K562 (cell line): ENCODE data around the gene KCTD11. TPM values are rescaled to one million over a fixed set of nuclear protein-coding genes. Genes with fewer than 3 reads are reported as not detected.
A peak's percentile ranks its signal among the peaks of the same experiment; 100 is the strongest.

Experiments used
- ATAC-seq: fragments of 200-7000 bp; cut with Tn5 transposase; 3 replicates; pipeline ENCODE4 v1.9.1; 2020; ENCODE audit warnings: moderate library complexity
- BruUV-seq: library from RNA; stranded (reverse); fragments of 400-500 nt; replicated peaks from 2 replicates; lab custom pipeline; 2021; lab: Mats Ljungman, UMichigan
- CTCF ChIA-PET: fragments of 300-600 bp; formaldehyde crosslinking; extraction: SDS; loops from one replicate; lab custom pipeline; 2021; ENCODE audit warnings: low intra/inter-chr PET ratio; lab: Yijun Ruan, JAX
- POLR2A ChIA-PET: fragments of 300-600, 350-650 bp; sonication (Branson Sonifier 250); formaldehyde crosslinking; extraction: SDS; loops from one replicate; lab custom pipeline; 2021; ENCODE audit warnings: antibody characterized with exemption, inconsistent platforms; lab: Yijun Ruan, JAX
- DNase-seq, 4 experiments: peaks; one replicate each; pipeline versions ENCODE4 v3.0.0 to v3.0.0-alpha.2; 2011 to 2018; ENCODE audit warnings: low spot score in 3 of 4, mixed read lengths in 3 of 4; ENCODE audit errors: extremely low read depth in 1 of 4
- FAIRE-seq: peaks from 2 replicates; lab custom pipeline; 2011; peaks lifted over from hg19 to GRCh38; lab: Jason Lieb, UNC
- H2AFZ ChIP-seq: 2 replicates; pipeline ENCODE4 v1.6.0; 2011; ENCODE audit warnings: low read depth, low read length, control low read depth, inconsistent platforms
- H3K27ac ChIP-seq: fragments of 200-600 bp; 3 replicates; pipeline ENCODE4 v1.8.0; 2011; ENCODE audit warnings: low read depth, mild to moderate bottlenecking, control low read depth, inconsistent platforms, low read length, moderate library complexity, mixed read lengths; ENCODE audit errors: extremely low read depth
- H3K27me3 ChIP-seq, 2 experiments: fragments of 300-600 bp in 1 of 2; 2 replicates in 1 of 2; 3 replicates in 1 of 2; pipeline versions ENCODE4 v1.6.0 to v1.8.0; 2011; ENCODE audit warnings: inconsistent platforms in 2 of 2, low read length in 2 of 2, mild to moderate bottlenecking in 1 of 2, mixed read lengths in 1 of 2, moderate library complexity in 1 of 2; ENCODE audit not compliant: control insufficient read depth in 2 of 2, insufficient read depth in 2 of 2
- H3K36me3 ChIP-seq: fragments of 300-600 bp; 3 replicates; pipeline ENCODE4 v1.8.0; 2011; ENCODE audit warnings: mild to moderate bottlenecking, low read length, inconsistent platforms; ENCODE audit not compliant: control insufficient read depth, insufficient read depth
- H3K4me1 ChIP-seq, 2 experiments: fragments of 200-600 bp in 1 of 2; replicated peaks in 1 of 2; 2 replicates in 1 of 2; 3 replicates in 1 of 2; pipeline versions ENCODE4 v1.5.1 to v1.8.0; 2011; ENCODE audit warnings: inconsistent platforms in 2 of 2, low read length in 2 of 2, mild to moderate bottlenecking in 1 of 2, mixed read lengths in 1 of 2, moderate library complexity in 1 of 2; ENCODE audit not compliant: control insufficient read depth in 2 of 2, insufficient read depth in 2 of 2
- H3K4me2 ChIP-seq: 2 replicates; pipeline ENCODE4 v1.6.1; 2011; ENCODE audit warnings: low read length, control low read depth, inconsistent platforms, mixed read lengths; ENCODE audit not compliant: insufficient read depth
- H3K4me3 ChIP-seq: fragments of 200-600 bp; sonication (generic), shearing (Covaris generic); 2 replicates; pipeline ENCODE4 v1.5.1; 2016; ENCODE audit warnings: control low read depth, inconsistent platforms
- H3K79me2 ChIP-seq: fragments of 200-600 bp; 3 replicates; pipeline ENCODE4 v1.8.0; 2011; ENCODE audit warnings: low read length, inconsistent platforms; ENCODE audit not compliant: control insufficient read depth, insufficient read depth
- H3K9ac ChIP-seq, 2 experiments: 2 replicates each; pipeline versions ENCODE4 v1.6.0 to v1.6.1; 2011; ENCODE audit warnings: low read depth in 2 of 2, low read length in 2 of 2, control low read depth in 1 of 2, inconsistent platforms in 1 of 2, mild to moderate bottlenecking in 1 of 2, mixed read lengths in 1 of 2; ENCODE audit not compliant: insufficient read depth in 1 of 2
- H3K9me1 ChIP-seq: one replicate; pipeline ENCODE4 v1.6.0; 2011; ENCODE audit warnings: inconsistent platforms, mild to moderate bottlenecking, low read length, moderate library complexity; ENCODE audit not compliant: control insufficient read depth, insufficient read depth
- H3K9me3 ChIP-seq: replicated peaks from 2 replicates; pipeline ENCODE4 v1.5.1; 2011; ENCODE audit warnings: low read depth, low read length, inconsistent platforms; ENCODE audit not compliant: control insufficient read depth, insufficient read depth
- H4K20me1 ChIP-seq: replicated peaks from 2 replicates; pipeline ENCODE4 v1.6.1; 2011; ENCODE audit warnings: low read length, inconsistent platforms, mixed read lengths; ENCODE audit not compliant: control insufficient read depth, insufficient read depth
- ATF6 ChIP-seq: sonication (generic); formaldehyde crosslinking; IDR thresholded peaks from 2 replicates; pipeline ENCODE4 v1.4.0; 2020; ENCODE audit warnings: mild to moderate bottlenecking, missing genetic modification reagents
- ATF7 ChIP-seq: fragments of 450-650 bp; IDR thresholded peaks from 2 replicates; pipeline ENCODE4 v1.7.1; 2014; ENCODE audit warnings: mild to moderate bottlenecking, moderate library complexity
- CREB1 ChIP-seq, 2 experiments: sonication (generic) in 1 of 2; formaldehyde crosslinking in 1 of 2; IDR thresholded peaks; 2 replicates each; pipeline versions ENCODE4 v1.6.1 to v1.8.0; 2012 to 2022; ENCODE audit warnings: inconsistent platforms in 1 of 2, mild to moderate bottlenecking in 1 of 2, missing genetic modification reagents in 1 of 2, moderate library complexity in 1 of 2
- E4F1 ChIP-seq: fragments of 250-450 bp; sonication (Bioruptor Pico); IDR thresholded peaks from 2 replicates; pipeline ENCODE4 v1.5.0; 2021; ENCODE audit warnings: mild to moderate bottlenecking, borderline replicate concordance
- NEUROD1 ChIP-seq: fragments of 150-350 bp; IDR thresholded peaks from 2 replicates; pipeline ENCODE4 v1.6.1; 2014; ENCODE audit warnings: borderline replicate concordance, low read length, low read depth; ENCODE audit not compliant: partially characterized antibody
- NRF1 ChIP-seq, 2 experiments: fragments of 450-650 bp; IDR thresholded peaks in 1 of 2; conservative IDR thresholded peaks in 1 of 2; 2 replicates each; pipeline ENCODE4 v1.6.1; 2014; ENCODE audit warnings: mild to moderate bottlenecking in 2 of 2
- PKNOX1 ChIP-seq: fragments of 450-650 bp; IDR thresholded peaks from 2 replicates; pipeline ENCODE4 v1.6.1; 2016
- RBFOX2 ChIP-seq: fragments of 200-400 bp; formaldehyde crosslinking; IDR thresholded peaks from 2 replicates; pipeline ENCODE4 v1.6.1; 2017; ENCODE audit warnings: low read depth, mild to moderate bottlenecking, low read length, moderate library complexity
- RFX1 ChIP-seq: fragments of 450-650 bp; IDR thresholded peaks from 2 replicates; pipeline ENCODE4 v1.6.1; 2016; ENCODE audit warnings: mild to moderate bottlenecking, moderate library complexity
- ZNF518B ChIP-seq: fragments of 250-450 bp; sonication (Bioruptor Pico); IDR thresholded peaks from 2 replicates; pipeline ENCODE4 v1.5.0; 2021; ENCODE audit warnings: mild to moderate bottlenecking, moderate library complexity
- whole genome bisulfite sequencing: fragments of 100-300 bp; shearing (Covaris generic); methylation state at CpG from one replicate; pipeline ENCODE4 v1.1.6; 2016; ENCODE audit warnings: low coverage, mixed read lengths; ENCODE audit not compliant: insufficient coverage; ENCODE audit errors: missing lambda C conversion rate; 5-methylcytosine and 5-hydroxymethylcytosine counted together
- in situ Hi-C: fragments of 300-500 bp; cut with MboI; formaldehyde crosslinking; loops from 4 replicates; pipeline ENCODE4 v1.15.0; 2018; ENCODE audit warnings: inconsistent platforms, mixed read lengths
- intact Hi-C: fragments of 100-400 bp; cut with micrococcal nuclease; formaldehyde crosslinking; loops from 2 replicates; pipeline ENCODE4 v1.14.2; 2022
- polyA plus RNA-seq, 8 experiments: library from polyadenylated mRNA; depleted of rRNA in 4 of 8; stranded (reverse) in 5 of 8; unstranded in 3 of 8; fragments of >200 nt; fragmentation: Nextera tagmentation in 2 of 8; fragmentation: Illumina TruSeq in 1 of 8; extraction: Ambion mirVana in 2 of 8; extraction: Trizol in 1 of 8; gene quantifications; 2 replicates each; pipeline versions ENCODE4 v1.2.1 to v1.2.3, GENCODE V29; 2011 to 2014; ENCODE audit warnings: inconsistent platforms in 1 of 8, missing spikeins in 1 of 8
- total RNA-seq, 7 experiments: library from RNA; depleted of rRNA in 6 of 7; stranded (reverse); fragments of >200 nt in 6 of 7; fragmentation: Illumina TruSeq in 2 of 7; extraction: Trizol in 2 of 7; gene quantifications; 2 replicates each; pipeline versions ENCODE4 v1.2.1 to v1.2.3, GENCODE V29; 2011 to 2021; ENCODE audit warnings: low replicate concordance in 1 of 7

The KCTD11 gene
- total and polyA plus RNA-seq, 9 of the 15 experiments (the other 6 are each of a cell fraction or from before 2014, with no cell fraction given), result 0.01 to 3.2 (median 2.5) TPM; not detected in 1

GRCh38 chr17:7329374-7329996 lies 22.5 kb upstream of the KCTD11 start:
- Histone ChIP-seq H2AFZ (peak overlapping the region; percentile 98), H3K27ac (peak overlapping the region; percentile 92), H3K4me2 (peak overlapping the region; percentile 82), H3K4me1 (peaks cover 15 to 37% of the 10 kb centered on the region in 2 experiments), H3K36me3 (peaks cover 21% of the 10 kb centered on the region; the same call in 1 of the 3 replicates), H3K4me3 (peak overlapping the region; percentile 78), H3K9me1 (no peaks in the 10 kb centered on the region), H3K9me3 (no peaks in the 10 kb centered on the region), H3K27me3 (no peaks in the 10 kb centered on the region), H4K20me1 (no peaks in the 10 kb centered on the region), H3K9ac (peak overlapping the region; percentile 91 to 99), H3K79me2 (peaks cover 16% of the 10 kb centered on the region)
- intact Hi-C loops (no loop called here), in situ Hi-C loops (no loop called here)
- ChIA-PET POLR2A (interaction anchor here (0.6 to 2.4 kb wide), 9 partner anchors 12 to 156 kb away, joined by 3 to 21 read pairs (median 4); partner anchors contain the start of gene GABARAP), CTCF (no interaction called here)
- FAIRE-seq (peak; percentile 99), DNase-seq (peak; percentile 93 to 97 (median 95)), ATAC-seq (peak; percentile 83)
- no TSS peak for BruUV-seq
- WGBS, result under 1% methylated on average over 42 of the region's 43 CpGs
- TF ChIP-seq RFX1, result peak; percentile 88
- peak; percentile 17 for TF ChIP-seq NEUROD1
- TF ChIP-seq NRF1 (conservative IDR thresholded peaks at IDR 0.05 in 1 of 2, IDR thresholded peaks at IDR 0.05 in 1 of 2), result peak; percentile 65 to 77
- TF ChIP-seq E4F1 (CRISPR knock-in tag), result peak; percentile 98
- TF ChIP-seq PKNOX1, result peak; percentile 68
- TF ChIP-seq ATF6, result no peak
- TF ChIP-seq CREB1 (IDR thresholded peaks at IDR 0.05), result peak; percentile 66
- TF ChIP-seq CREB1 (CRISPR knock-in tag; IDR thresholded peaks at IDR 0.05), result peak; percentile 74
- TF ChIP-seq ZNF518B, result no peak
- 0 out of 2 replicates have a peak, but pooled peaks have one; percentile 13 for TF ChIP-seq RBFOX2
- TF ChIP-seq ATF7, result 0 out of 2 replicates have a peak, but pooled peaks have one; percentile 53
